ENCODE data around the gene ZNF792.
"Not testable (repeated sequence)": the region's sequence is repeated elsewhere in the genome, so short reads cannot be mapped to it uniquely, and the experiment has no call there.

Gene ZNF792

DNA sequence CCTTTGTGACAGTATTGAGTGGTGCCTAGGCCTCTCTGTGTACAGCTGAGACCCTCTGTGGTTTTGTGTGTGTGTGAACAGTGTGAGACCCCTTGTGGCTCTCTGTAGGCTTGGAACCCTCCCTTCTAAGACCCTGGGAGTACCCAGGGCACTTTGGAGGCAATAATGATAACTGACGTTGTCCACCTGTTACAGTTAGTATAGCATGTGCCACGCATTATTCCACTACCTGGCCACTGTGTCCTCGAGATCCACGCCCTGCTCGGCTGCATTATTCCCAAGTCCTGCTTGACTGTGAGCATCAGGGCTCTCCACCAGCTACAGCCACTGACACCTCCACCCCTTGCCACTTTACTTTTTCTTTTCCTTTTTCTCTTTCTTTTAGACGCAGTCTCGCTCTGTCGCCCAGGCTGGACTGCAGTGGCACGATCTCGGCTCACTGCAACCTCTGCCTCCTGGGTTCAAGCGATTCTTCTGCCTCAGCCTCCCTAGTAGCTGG is 38.1 kb upstream of the ZNF792 start:
- CTCF ChIA-PET = no interaction called here
- POLR2A ChIA-PET (ENCODE audit: low non-redundant PET) = no interaction called here
- no peak for TF ChIP-seq CTCF (conservative IDR thresholded peaks at IDR 0.05; ENCODE audit: low read depth)
- DNase-seq (ENCODE audit: low spot score) = no peak
- peak overlapping the region; percentile 89 for H3K27ac ChIP-seq

DNA sequence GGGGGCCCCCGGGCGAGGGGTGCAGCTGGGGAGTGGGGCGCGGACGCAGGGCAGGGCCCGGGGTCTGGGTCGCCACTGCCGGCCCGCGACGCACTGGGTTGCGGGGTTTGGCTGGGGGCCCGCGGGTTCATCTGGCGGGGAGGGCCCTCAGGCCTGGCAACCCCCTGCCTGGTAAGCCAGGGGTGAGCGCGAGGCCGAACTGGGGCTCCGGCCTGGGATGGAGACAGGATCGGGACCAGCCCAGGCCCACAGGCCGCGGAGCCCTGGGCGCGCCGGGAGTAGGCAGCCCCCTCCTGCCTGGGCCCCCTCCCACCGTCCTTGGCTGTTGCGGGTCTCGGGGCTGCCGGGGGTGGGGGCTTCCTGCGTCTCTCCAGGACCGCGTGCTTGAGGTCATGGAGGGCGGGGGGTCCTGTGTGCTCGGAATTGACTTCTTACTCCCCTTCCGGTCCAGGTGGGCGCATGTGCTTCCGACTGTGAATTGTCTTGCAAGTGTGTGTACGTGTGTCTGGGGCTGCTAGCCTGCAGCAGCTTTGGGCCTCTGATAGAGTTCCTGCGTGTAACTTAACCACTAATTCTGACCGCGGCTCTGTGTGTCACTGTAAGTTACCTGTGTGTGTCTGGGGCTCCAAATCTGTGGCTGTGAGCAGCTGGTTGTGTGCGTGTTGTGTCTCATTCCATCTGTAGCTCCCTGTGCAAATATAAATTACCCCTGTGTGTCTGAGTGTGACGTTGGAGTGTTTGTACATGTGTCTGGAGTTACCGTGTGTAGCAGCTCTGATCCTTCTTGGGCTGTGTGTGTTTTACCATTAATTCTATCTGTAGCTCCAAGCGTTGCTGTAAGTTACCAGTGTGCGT is 36.8 kb upstream of the ZNF792 start:
- CTCF ChIA-PET = interaction anchor here (0.6 to 2.0 kb wide), 2 partner anchors 28 to 85 kb away, joined by 4 to 7 read pairs; no protein-coding TSS in a partner anchor

GRCh38 chr19:35000338-35000646 is 36.3 kb upstream of the ZNF792 start:
- H3K27ac ChIP-seq = peak overlapping the region; percentile 89
- DNase-seq (ENCODE audit: low spot score) = no peak
- POLR2A ChIA-PET (ENCODE audit: low non-redundant PET) = interaction anchor here (0.6 kb wide), 1 partner anchor 8 kb away, joined by 3 read pairs; no protein-coding TSS in a partner anchor
- CTCF ChIA-PET = interaction anchor here (2.0 kb wide), 1 partner anchor 28 kb away, joined by 7 read pairs; no protein-coding TSS in a partner anchor
- TF ChIP-seq CTCF (conservative IDR thresholded peaks at IDR 0.05; ENCODE audit: low read depth) = no peak

More for the DNA sequence above, 36.8 kb upstream of the ZNF792 start:
- peak overlapping the region; percentile 89 for H3K27ac ChIP-seq
- no peak for DNase-seq (ENCODE audit: low spot score)
- TF ChIP-seq CTCF (conservative IDR thresholded peaks at IDR 0.05; ENCODE audit: low read depth) = no peak
- POLR2A ChIA-PET (ENCODE audit: low non-redundant PET) = interaction anchor here (0.6 kb wide), 1 partner anchor 8 kb away, joined by 3 read pairs; no protein-coding TSS in a partner anchor

- ChIA-PET POLR2A (ENCODE audit: low non-redundant PET) (interaction anchor here (0.5 kb wide), 1 partner anchor 16 kb away, joined by 5 read pairs; no protein-coding TSS in a partner anchor), CTCF (interaction anchor here (2.0 kb wide), 1 partner anchor 27 kb away, joined by 7 read pairs; no protein-coding TSS in a partner anchor)
- H3K27ac ChIP-seq = peak within 1 kb of the TSS; percentile 89
- TF ChIP-seq CTCF (conservative IDR thresholded peaks at IDR 0.05; ENCODE audit: low read depth) = no peak
- DNase-seq (ENCODE audit: low spot score) = peak; percentile 92
These were observed 35.7 kb upstream of the ZNF792 start, which contains the start of gene GRAMD1A for GRCh38 chr19:34999498-35000337. TSS of gene GRAMD1A (plus strand) at chr19:35000323. CDS start at chr19:35000479, 156 bp downstream.

DNA sequence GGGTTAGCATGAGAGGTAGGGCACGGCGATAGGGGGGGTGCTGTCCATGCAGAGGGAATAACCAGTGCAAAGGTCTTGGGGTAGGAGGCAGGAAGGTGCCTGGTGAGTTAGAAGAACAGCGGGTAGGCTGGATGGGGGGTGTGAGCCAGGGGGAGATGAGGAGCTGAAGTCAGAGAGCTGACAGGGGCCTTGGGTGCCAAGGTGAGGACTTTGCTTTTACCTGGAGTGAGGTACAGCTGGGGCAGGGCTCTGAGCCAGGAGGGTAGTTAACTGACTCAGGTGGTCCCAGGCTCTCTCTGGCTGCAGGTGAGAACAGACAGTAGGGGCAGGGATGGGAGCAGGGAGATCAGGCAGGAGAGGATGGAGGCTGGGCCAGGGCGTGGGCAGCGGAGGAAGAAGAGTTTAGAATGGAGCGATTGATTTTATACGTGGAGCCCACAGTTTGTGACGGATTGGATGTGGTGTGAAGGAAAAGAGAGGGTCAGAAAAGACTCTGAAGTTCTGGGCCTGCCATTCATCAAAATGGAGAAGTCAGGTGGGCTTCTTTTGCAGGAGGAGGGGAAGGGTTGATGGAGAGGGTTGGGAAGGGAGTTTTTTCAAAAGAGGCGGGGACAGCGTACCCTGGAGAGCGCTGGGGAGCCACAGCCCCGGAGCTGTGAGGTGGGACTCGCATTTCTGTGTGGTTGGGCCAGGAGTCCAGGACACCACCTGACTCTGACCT is 34.9 kb upstream of the ZNF792 start:
- H3K27ac ChIP-seq = peak overlapping the region; percentile 89
- DNase-seq (ENCODE audit: low spot score) = no peak
- no peak for TF ChIP-seq CTCF (conservative IDR thresholded peaks at IDR 0.05; ENCODE audit: low read depth)
- CTCF ChIA-PET = no interaction called here
- POLR2A ChIA-PET (ENCODE audit: low non-redundant PET) = interaction anchor here (0.5 kb wide), 1 partner anchor 15 kb away, joined by 5 read pairs; no protein-coding TSS in a partner anchor

GRCh38 chr19:34998224-34998623 is 34.2 kb upstream of the ZNF792 start:
- POLR2A ChIA-PET (ENCODE audit: low non-redundant PET); H3K27ac ChIP-seq; CTCF ChIA-PET; DNase-seq (ENCODE audit: low spot score): not testable (repeated sequence)
